RPMI7951 (cell line): Measurements from ENCODE around the gene KLHL29. TPM values are rescaled to one million over a fixed set of nuclear protein-coding genes. Genes with fewer than 3 reads are reported as not detected.
A peak's percentile ranks its signal among the peaks of the same experiment; 100 is the strongest.

Experiments used
- DNase-seq: peaks from one replicate; pipeline ENCODE4 v3.0.0-alpha.2; 2012; ENCODE audit warnings: low read depth
- total RNA-seq: library from RNA; depleted of rRNA; stranded (reverse); fragments of >200 nt; shearing (Covaris generic); gene quantifications from 2 replicates; pipeline ENCODE4 v1.2.3, GENCODE V29; 2014

The KLHL29 gene
- total RNA-seq, 1 experiment from 2014 or later = 0.84 TPM

GRCh38 chr2:23631389-23631788 lies 246.4 kb downstream of the KLHL29 start:
- no peak for DNase-seq

GRCh38 chr2:23632386-23632785 lies 247.4 kb downstream of the KLHL29 start:
- no peak for DNase-seq

GRCh38 chr2:23632831-23633395 lies 247.9 kb downstream of the KLHL29 start:
- no peak for DNase-seq

GRCh38 chr2:23633966-23634365 lies 249.0 kb downstream of the KLHL29 start:
- no peak for DNase-seq

GRCh38 chr2:23635442-23636340 lies 250.7 kb downstream of the KLHL29 start:
- DNase-seq = no peak

GRCh38 chr2:23636426-23636825 lies 251.4 kb downstream of the KLHL29 start:
- DNase-seq = no peak

- peak; percentile 19 for DNase-seq
These were observed 252.2 kb downstream of the KLHL29 start for GRCh38 chr2:23637011-23637778.

GRCh38 chr2:23639406-23639982 lies 254.5 kb downstream of the KLHL29 start:
- no peak for DNase-seq

GRCh38 chr2:23640711-23641110 lies 255.7 kb downstream of the KLHL29 start:
- DNase-seq = no peak

- DNase-seq = no peak
These were observed 257.5 kb downstream of the KLHL29 start for GRCh38 chr2:23642516-23642915.

- no peak for DNase-seq
These were observed 260.3 kb downstream of the KLHL29 start for GRCh38 chr2:23645230-23645808.

GRCh38 chr2:23647563-23647962 lies 262.6 kb downstream of the KLHL29 start:
- no peak for DNase-seq

- DNase-seq = no peak
These were observed 264.3 kb downstream of the KLHL29 start for GRCh38 chr2:23649303-23649702.

GRCh38 chr2:23649819-23650218 lies 264.8 kb downstream of the KLHL29 start:
- peak; percentile 50 for DNase-seq

- peak; percentile 75 for DNase-seq
These were observed 266.5 kb downstream of the KLHL29 start for GRCh38 chr2:23651187-23652080.

GRCh38 chr2:23653326-23653725 lies 268.3 kb downstream of the KLHL29 start:
- peak; percentile 32 for DNase-seq

- no peak for DNase-seq
These were observed 269.8 kb downstream of the KLHL29 start for GRCh38 chr2:23654756-23655155.

GRCh38 chr2:23655934-23656596 lies 271.1 kb downstream of the KLHL29 start:
- no peak for DNase-seq

- no peak for DNase-seq
These were observed 271.6 kb downstream of the KLHL29 start for GRCh38 chr2:23656597-23656973.

- no peak for DNase-seq
These were observed 272.4 kb downstream of the KLHL29 start for GRCh38 chr2:23657371-23657770.
